BE2C (cell line): Measurements from ENCODE around the gene PTPRN2.

Source experiments
- DNase-seq: peaks from one replicate; pipeline ENCODE4 v3.0.0-alpha.2; 2020
- H3K27me3 ChIP-seq: fragments of 250-450 bp; sonication (Bioruptor Pico); 2 replicates; pipeline ENCODE4 v1.5.1; 2020; ENCODE audit warnings: mild to moderate bottlenecking
- H3K36me3 ChIP-seq: fragments of 250-450 bp; sonication (Bioruptor Pico); 2 replicates; pipeline ENCODE4 v1.5.1; 2020; ENCODE audit warnings: mild to moderate bottlenecking
- H3K4me1 ChIP-seq: fragments of 250-450 bp; sonication (Bioruptor Pico); 2 replicates; pipeline ENCODE4 v1.5.1; 2020
- H3K4me3 ChIP-seq: 2 replicates; pipeline ENCODE4 v1.5.1; 2011; ENCODE audit warnings: low read depth, low read length
- H3K9me3 ChIP-seq: fragments of 250-450 bp; sonication (Bioruptor Pico); 2 replicates; pipeline ENCODE4 v1.5.1; 2020
- CTCF ChIP-seq: IDR thresholded peaks from 2 replicates; pipeline ENCODE4 v1.5.1; 2012; ENCODE audit warnings: mild to moderate bottlenecking, low read depth, low read length

The PTPRN2 gene

GRCh38 chr7:157513682-157514081 lies 1073.9 kb downstream of the PTPRN2 start:
- no peak overlapping the region for H3K4me3 ChIP-seq
- no peaks in the 10 kb centered on the region for H3K9me3 ChIP-seq
- H3K36me3 ChIP-seq: no peaks in the 10 kb centered on the region
- no peak for TF ChIP-seq CTCF
- no peaks in the 10 kb centered on the region for H3K4me1 ChIP-seq
- peaks cover 4% of the 10 kb centered on the region; the same call in 1 of the 2 replicates for H3K27me3 ChIP-seq
- no peak for DNase-seq

- no peak overlapping the region for H3K4me3 ChIP-seq
- H3K36me3 ChIP-seq: no peaks in the 10 kb centered on the region
- DNase-seq: no peak
- no peaks in the 10 kb centered on the region for H3K4me1 ChIP-seq
- H3K27me3 ChIP-seq: peaks cover 7% of the 10 kb centered on the region; the same call in 1 of the 2 replicates
- no peak for TF ChIP-seq CTCF
- H3K9me3 ChIP-seq: no peaks in the 10 kb centered on the region
Observed at GRCh38 chr7:157513162-157513621, 1074.4 kb downstream of the PTPRN2 start.

GRCh38 chr7:157509226-157509625 lies 1078.4 kb downstream of the PTPRN2 start:
- Histone ChIP-seq H3K27me3 (0 out of 2 replicates have a peak, but pooled peaks cover 3% of the 10 kb centered on the region), H3K36me3 (no peaks in the 10 kb centered on the region), H3K4me1 (no peaks in the 10 kb centered on the region), H3K9me3 (no peaks in the 10 kb centered on the region; the same call in 1 of the 2 replicates), H3K4me3 (no peak overlapping the region)
- DNase-seq: no peak
- TF ChIP-seq CTCF: no peak

GRCh38 chr7:157508477-157508881 lies 1079.1 kb downstream of the PTPRN2 start:
- Histone ChIP-seq H3K4me3 (no peak overlapping the region), H3K9me3 (no peaks in the 10 kb centered on the region; the same call in 1 of the 2 replicates), H3K4me1 (no peaks in the 10 kb centered on the region), H3K36me3 (no peaks in the 10 kb centered on the region), H3K27me3 (0 out of 2 replicates have a peak, but pooled peaks cover 3% of the 10 kb centered on the region)
- no peak for TF ChIP-seq CTCF
- no peak for DNase-seq

GRCh38 chr7:157507987-157508386 lies 1079.6 kb downstream of the PTPRN2 start:
- H3K9me3 ChIP-seq: no peaks in the 10 kb centered on the region; the same call in 1 of the 2 replicates
- TF ChIP-seq CTCF: no peak
- 0 out of 2 replicates have a peak, but pooled peaks cover 3% of the 10 kb centered on the region for H3K27me3 ChIP-seq
- no peak for DNase-seq
- no peaks in the 10 kb centered on the region for H3K4me1 ChIP-seq
- no peak overlapping the region for H3K4me3 ChIP-seq
- H3K36me3 ChIP-seq: no peaks in the 10 kb centered on the region

GRCh38 chr7:157506268-157506667 lies 1081.4 kb downstream of the PTPRN2 start:
- Histone ChIP-seq H3K4me3 (no peak overlapping the region), H3K4me1 (no peaks in the 10 kb centered on the region), H3K27me3 (0 out of 2 replicates have a peak, but pooled peaks cover 3% of the 10 kb centered on the region), H3K9me3 (no peaks in the 10 kb centered on the region; the same call in 1 of the 2 replicates), H3K36me3 (no peaks in the 10 kb centered on the region)
- TF ChIP-seq CTCF: no peak
- DNase-seq: no peak
